PC-9 (cell line): ENCODE measurements around the gene DUSP10.

Source experiments
- EZH2 ChIP-seq: fragments of 200-600 bp; sonication (generic); IDR thresholded peaks from 2 replicates; pipeline ENCODE4 v1.8.0; 2017; ENCODE audit warnings: antibody characterized with exemption, low read depth
- TF ChIP-seq, protein P1 (sequence below): fragments of 200-600 bp; sonication (generic); conservative IDR thresholded peaks from 2 replicates; pipeline ENCODE4 v1.6.1; 2017; ENCODE audit warnings: mixed run types, antibody characterized with exemption, mild to moderate bottlenecking, moderate library complexity

DNA sequence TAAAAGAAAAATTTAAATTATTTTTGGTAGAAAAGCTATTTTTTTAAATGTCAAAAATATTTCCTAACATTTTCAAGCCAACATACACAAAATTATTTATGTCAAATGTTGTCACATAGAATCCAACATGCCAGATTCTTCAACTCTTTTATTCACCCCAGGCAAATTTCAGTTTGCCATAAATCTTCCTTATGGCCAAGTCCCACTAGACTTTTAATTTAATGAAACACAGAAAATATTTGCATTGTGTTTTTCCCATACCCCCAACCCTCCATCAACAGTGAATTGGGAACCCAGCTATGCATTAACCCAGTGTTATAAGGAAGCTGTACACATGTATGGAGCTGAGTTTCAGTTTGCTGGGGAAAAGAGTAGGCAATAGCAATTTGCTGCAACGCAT, 41.4 kb downstream of the DUSP10 start:
- TF ChIP-seq EZH2 = no peak
- TF ChIP-seq, protein P1, sequence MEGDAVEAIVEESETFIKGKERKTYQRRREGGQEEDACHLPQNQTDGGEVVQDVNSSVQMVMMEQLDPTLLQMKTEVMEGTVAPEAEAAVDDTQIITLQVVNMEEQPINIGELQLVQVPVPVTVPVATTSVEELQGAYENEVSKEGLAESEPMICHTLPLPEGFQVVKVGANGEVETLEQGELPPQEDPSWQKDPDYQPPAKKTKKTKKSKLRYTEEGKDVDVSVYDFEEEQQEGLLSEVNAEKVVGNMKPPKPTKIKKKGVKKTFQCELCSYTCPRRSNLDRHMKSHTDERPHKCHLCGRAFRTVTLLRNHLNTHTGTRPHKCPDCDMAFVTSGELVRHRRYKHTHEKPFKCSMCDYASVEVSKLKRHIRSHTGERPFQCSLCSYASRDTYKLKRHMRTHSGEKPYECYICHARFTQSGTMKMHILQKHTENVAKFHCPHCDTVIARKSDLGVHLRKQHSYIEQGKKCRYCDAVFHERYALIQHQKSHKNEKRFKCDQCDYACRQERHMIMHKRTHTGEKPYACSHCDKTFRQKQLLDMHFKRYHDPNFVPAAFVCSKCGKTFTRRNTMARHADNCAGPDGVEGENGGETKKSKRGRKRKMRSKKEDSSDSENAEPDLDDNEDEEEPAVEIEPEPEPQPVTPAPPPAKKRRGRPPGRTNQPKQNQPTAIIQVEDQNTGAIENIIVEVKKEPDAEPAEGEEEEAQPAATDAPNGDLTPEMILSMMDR = no peak
